NB4 (cell line): ENCODE measurements around the gene BCOR.
A peak's percentile ranks its signal among the peaks of the same experiment; 100 is the strongest.

Experiments
- DNase-seq: peaks from one replicate; pipeline ENCODE4 v3.0.0; 2010; ENCODE audit warnings: low read depth
- H3K4me3 ChIP-seq: one replicate; pipeline ENCODE4 v1.5.1; 2011; ENCODE audit warnings: mild to moderate bottlenecking, low read depth, low read length, moderate library complexity
- MAX ChIP-seq: IDR thresholded peaks from 2 replicates; pipeline ENCODE4 v1.6.1; 2011; ENCODE audit warnings: low read depth, low read length
- MYC ChIP-seq: IDR thresholded peaks from 2 replicates; pipeline ENCODE4 v1.6.1; 2011; ENCODE audit warnings: low read depth, low read length
- POLR2A ChIP-seq: IDR thresholded peaks from 2 replicates; pipeline ENCODE4 v1.6.1; 2011; ENCODE audit warnings: mild to moderate bottlenecking; ENCODE audit not compliant: insufficient read length; ENCODE audit errors: extremely low read depth
- TF ChIP-seq, protein P1 (sequence below): IDR thresholded peaks from one replicate; pipeline ENCODE4 v1.5.1; 2012; ENCODE audit warnings: low read depth, low read length

The BCOR gene

GRCh38 chrX:40085102-40085551 lies 12.6 kb downstream of the BCOR start:
- TF ChIP-seq, protein P1, sequence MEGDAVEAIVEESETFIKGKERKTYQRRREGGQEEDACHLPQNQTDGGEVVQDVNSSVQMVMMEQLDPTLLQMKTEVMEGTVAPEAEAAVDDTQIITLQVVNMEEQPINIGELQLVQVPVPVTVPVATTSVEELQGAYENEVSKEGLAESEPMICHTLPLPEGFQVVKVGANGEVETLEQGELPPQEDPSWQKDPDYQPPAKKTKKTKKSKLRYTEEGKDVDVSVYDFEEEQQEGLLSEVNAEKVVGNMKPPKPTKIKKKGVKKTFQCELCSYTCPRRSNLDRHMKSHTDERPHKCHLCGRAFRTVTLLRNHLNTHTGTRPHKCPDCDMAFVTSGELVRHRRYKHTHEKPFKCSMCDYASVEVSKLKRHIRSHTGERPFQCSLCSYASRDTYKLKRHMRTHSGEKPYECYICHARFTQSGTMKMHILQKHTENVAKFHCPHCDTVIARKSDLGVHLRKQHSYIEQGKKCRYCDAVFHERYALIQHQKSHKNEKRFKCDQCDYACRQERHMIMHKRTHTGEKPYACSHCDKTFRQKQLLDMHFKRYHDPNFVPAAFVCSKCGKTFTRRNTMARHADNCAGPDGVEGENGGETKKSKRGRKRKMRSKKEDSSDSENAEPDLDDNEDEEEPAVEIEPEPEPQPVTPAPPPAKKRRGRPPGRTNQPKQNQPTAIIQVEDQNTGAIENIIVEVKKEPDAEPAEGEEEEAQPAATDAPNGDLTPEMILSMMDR: no peak
- TF ChIP-seq POLR2A: no peak
- TF ChIP-seq MAX: no peak
- no peak for TF ChIP-seq MYC
- H3K4me3 ChIP-seq: no peak overlapping the region
- DNase-seq: no peak

- TF ChIP-seq, protein P1: no peak
- TF ChIP-seq POLR2A (no peak), MAX (no peak), MYC (no peak)
- H3K4me3 ChIP-seq: no peak overlapping the region
- no peak for DNase-seq
These were observed 13.2 kb downstream of the BCOR start for GRCh38 chrX:40084471-40085101.

- no peak overlapping the region for H3K4me3 ChIP-seq
- no peak for TF ChIP-seq POLR2A
- TF ChIP-seq MYC: no peak
- no peak for TF ChIP-seq MAX
- TF ChIP-seq, protein P1: no peak
- no peak for DNase-seq
These were observed 13.8 kb downstream of the BCOR start for GRCh38 chrX:40083979-40084359.

- no peak overlapping the region for H3K4me3 ChIP-seq
- peak; percentile 82 for DNase-seq
- no peak for TF ChIP-seq MYC
These were observed 14.4 kb downstream of the BCOR start for GRCh38 chrX:40083120-40083978.

- no peak for DNase-seq
- no peak for TF ChIP-seq POLR2A
- no peak overlapping the region for H3K4me3 ChIP-seq
These were observed 15.2 kb downstream of the BCOR start for GRCh38 chrX:40082447-40083119.

GRCh38 chrX:40081679-40082068 lies 16.1 kb downstream of the BCOR start:
- no peak overlapping the region for H3K4me3 ChIP-seq
- no peak for DNase-seq
- TF ChIP-seq POLR2A (no peak), MYC (no peak), MAX (no peak)
- TF ChIP-seq, protein P1: no peak
